ENCODE measurements around the gene GADD45B. TPM values are rescaled to one million over a fixed set of nuclear protein-coding genes. Genes with fewer than 3 reads are reported as not detected.

The GADD45B gene
- total and polyA plus RNA-seq, 10 of the 15 experiments (the other 5 are each of a cell fraction or from before 2014, with no cell fraction given): 2.4 to 180 (median 91.1) TPM

- no peak for FAIRE-seq
- CTCF ChIA-PET: interaction anchor here (1.1 kb wide), 1 partner anchor 176 kb away, joined by 4 read pairs; no protein-coding TSS in a partner anchor
- no peak overlapping the region for H3K4me3 ChIP-seq
- H3K9ac ChIP-seq (ENCODE audit: control insufficient read depth, insufficient read depth, low read length): no peak overlapping the region
- H3K4me2 ChIP-seq (ENCODE audit: control insufficient read depth, insufficient read depth): no peak overlapping the region
- no peaks in the 10 kb centered on the region for H3K9me3 ChIP-seq (replicated peaks; ENCODE audit: control insufficient read depth, insufficient read depth, low read length)
- no peaks in the 10 kb centered on the region for H3K27me3 ChIP-seq (replicated peaks in 1 of 2; ENCODE audit: control insufficient read depth in 2 of 2, insufficient read depth in 2 of 2, low read length in 1 of 2)
- RAD21 ChIA-PET (ENCODE audit: unreplicated experiment): no interaction called here
- peaks cover under 1% of the 10 kb centered on the region; the same call in 1 of the 2 replicates for H3K4me1 ChIP-seq (ENCODE audit: control insufficient read depth, insufficient read depth, low read length)
- no peak for ATAC-seq
- POLR2A ChIA-PET: no interaction called here
- DNase-seq (ENCODE audit: low read depth, low spot score): no peak
- no TSS peak for BruUV-seq (replicated peaks)
- in situ Hi-C loops (cut with MboI): no loop called here
- H2AFZ ChIP-seq (ENCODE audit: control insufficient read depth, low read depth, low read length): no peak overlapping the region
- SMC1A ChIA-PET (ENCODE audit: uncharacterized antibody, unreplicated experiment): interaction anchor here (0.7 kb wide), 1 partner anchor 68 kb away, joined by 3 read pairs; no protein-coding TSS in a partner anchor
- TF ChIP-seq RCOR1 (conservative IDR thresholded peaks at IDR 0.05; ENCODE audit: low read depth, low read length) (no peak), JUNB (IDR thresholded peaks at IDR 0.05) (no peak)
- peaks cover 21% of the 10 kb centered on the region for H3K79me2 ChIP-seq (ENCODE audit: control insufficient read depth, insufficient read depth, low read length)
- 85% methylated on average over 1 of the region's 1 CpG for WGBS (ENCODE audit: insufficient coverage, insufficient replicate concordance, low lambda C conversion rate, missing lambda C conversion rate)
- H3K27ac ChIP-seq (ENCODE audit: control insufficient read depth, insufficient read depth): no peak overlapping the region
- intact Hi-C loops (cut with micrococcal nuclease; ENCODE audit: unreplicated experiment): loop anchor here (10.0 kb wide), 1 partner anchor 285 kb away; the partner anchor contains the start of gene SLC39A3
- H4K20me1 ChIP-seq (ENCODE audit: control insufficient read depth, insufficient read depth): no peaks in the 10 kb centered on the region
- no peaks in the 10 kb centered on the region for H3K36me3 ChIP-seq (ENCODE audit: control insufficient read depth in 2 of 2, insufficient read depth in 2 of 2, low read length in 1 of 2)
Observed at GRCh38 chr19:2460245-2460644, 15.7 kb upstream of the GADD45B start.

- H3K4me2 ChIP-seq (ENCODE audit: control insufficient read depth, insufficient read depth): peak overlapping the region; percentile 93
- in situ Hi-C loops (cut with MboI): no loop called here
- FAIRE-seq (no peak), DNase-seq (ENCODE audit: low read depth, low spot score) (no peak), ATAC-seq (peak; percentile 90)
- peak overlapping the region; percentile 68 for H3K27ac ChIP-seq (ENCODE audit: control insufficient read depth, insufficient read depth)
- H3K9ac ChIP-seq (ENCODE audit: control insufficient read depth, insufficient read depth, low read length): peak overlapping the region; percentile 78
- peaks cover 5% of the 10 kb centered on the region for H3K79me2 ChIP-seq (ENCODE audit: control insufficient read depth, insufficient read depth, low read length)
- intact Hi-C loops (cut with micrococcal nuclease; ENCODE audit: unreplicated experiment): loop anchor here (10.0 kb wide), 1 partner anchor 283 kb away; the partner anchor contains the start of gene SLC39A3
- BruUV-seq (replicated peaks): no TSS peak
- peak overlapping the region; percentile 96 for H2AFZ ChIP-seq (ENCODE audit: control insufficient read depth, low read depth, low read length)
- no peaks in the 10 kb centered on the region for H3K9me3 ChIP-seq (replicated peaks; ENCODE audit: control insufficient read depth, insufficient read depth, low read length)
- WGBS (ENCODE audit: insufficient coverage, insufficient replicate concordance, low lambda C conversion rate, missing lambda C conversion rate): 4% methylated on average over 61 of the region's 62 CpGs
- no peaks in the 10 kb centered on the region for H4K20me1 ChIP-seq (ENCODE audit: control insufficient read depth, insufficient read depth)
- ChIA-PET CTCF (interaction anchor here (1.1 to 1.2 kb wide), 2 partner anchors 14 to 146 kb away, joined by 3 to 4 read pairs; partner anchors contain the start of gene GADD45B), SMC1A (ENCODE audit: uncharacterized antibody, unreplicated experiment) (interaction anchor here (1.0 to 1.5 kb wide), 3 partner anchors 8 to 159 kb away, joined by 3 to 4 read pairs (median 4); partner anchors contain the start of gene GADD45B), RAD21 (ENCODE audit: unreplicated experiment) (interaction anchor here (0.7 to 1.7 kb wide), 2 partner anchors 10 to 14 kb away, joined by 3 to 7 read pairs; partner anchors contain the start of gene GADD45B), POLR2A (interaction anchor here (0.6 to 1.4 kb wide), 5 partner anchors 14 to 161 kb away, joined by 3 to 7 read pairs (median 3); partner anchors contain the start of genes GADD45B and TIMM13)
- peak overlapping the region; percentile 88 for H3K4me3 ChIP-seq
- H3K27me3 ChIP-seq (replicated peaks in 1 of 2; ENCODE audit: control insufficient read depth in 2 of 2, insufficient read depth in 2 of 2, low read length in 1 of 2): no peaks in the 10 kb centered on the region
- no peaks in the 10 kb centered on the region for H3K4me1 ChIP-seq (ENCODE audit: control insufficient read depth, insufficient read depth, low read length)
- H3K36me3 ChIP-seq (ENCODE audit: control insufficient read depth in 2 of 2, insufficient read depth in 2 of 2, low read length in 1 of 2): no peaks in the 10 kb centered on the region
- TF ChIP-seq SMARCA5 (IDR thresholded peaks at IDR 0.05) (no peak), IRF5 (IDR thresholded peaks at IDR 0.05; ENCODE audit: borderline replicate concordance) (no peak), CHD1 (IDR thresholded peaks at IDR 0.05; ENCODE audit: low read depth, low read length) (no peak), ZNF687 (IDR thresholded peaks at IDR 0.05) (no peak), PKNOX1 (IDR thresholded peaks at IDR 0.05) (no peak), BACH1 (IDR thresholded peaks at IDR 0.05; ENCODE audit: borderline replicate concordance) (no peak)
Observed at GRCh38 chr19:2461751-2462634, 13.9 kb upstream of the GADD45B start.
